K562 (cell line): ENCODE measurements around the gene TMEM139. TPM values are rescaled to one million over a fixed set of nuclear protein-coding genes. Genes with fewer than 3 reads are reported as not detected.

Experiments
- ARID2 ChIP-seq: fragments of 450-650 bp; IDR thresholded peaks from 2 replicates; pipeline ENCODE4 v1.6.1; 2017; ENCODE audit warnings: antibody characterized with exemption, mild to moderate bottlenecking
- ATF1 ChIP-seq, 2 experiments: fragments of 450-650 bp in 1 of 2; IDR thresholded peaks; 2 replicates each; pipeline ENCODE4 v1.6.1; 2016; ENCODE audit warnings: missing compliant biosample characterization in 1 of 2, missing genetic modification characterization in 1 of 2
- CBFB ChIP-seq: sonication (generic); formaldehyde crosslinking; IDR thresholded peaks from 2 replicates; pipeline ENCODE4 v1.4.0; 2020; ENCODE audit warnings: mild to moderate bottlenecking, missing genetic modification reagents
- HEY1 ChIP-seq: fragments of 250-450 bp; sonication (Bioruptor Pico); IDR thresholded peaks from 2 replicates; pipeline ENCODE4 v1.5.0; 2020; ENCODE audit warnings: mild to moderate bottlenecking, moderate library complexity, borderline replicate concordance
- HNRNPL ChIP-seq: fragments of 200-400 bp; formaldehyde crosslinking; IDR thresholded peaks from 2 replicates; pipeline ENCODE4 v1.6.1; 2017; ENCODE audit warnings: low read depth, mild to moderate bottlenecking, low read length
- KDM5B ChIP-seq: fragments of 200-600 bp; sonication (generic); IDR thresholded peaks from 2 replicates; pipeline ENCODE4 v1.6.1; 2012; ENCODE audit warnings: low read depth, mild to moderate bottlenecking, moderate library complexity, low read length, control low read depth, inconsistent platforms; ENCODE audit not compliant: insufficient replicate concordance
- NELFE ChIP-seq: IDR thresholded peaks from 2 replicates; pipeline ENCODE4 v1.6.1; 2011; ENCODE audit warnings: mild to moderate bottlenecking; ENCODE audit not compliant: insufficient read depth, insufficient read length
- NFYB ChIP-seq: IDR thresholded peaks from 2 replicates; pipeline ENCODE4 v1.6.1; 2011; ENCODE audit warnings: mild to moderate bottlenecking, moderate library complexity; ENCODE audit not compliant: insufficient read length; ENCODE audit errors: extremely low read depth
- PHF21A ChIP-seq: fragments of 450-650 bp; IDR thresholded peaks from 2 replicates; pipeline ENCODE4 v1.6.1; 2017; ENCODE audit warnings: low read depth, borderline replicate concordance
- PHF8 ChIP-seq: fragments of 200-600 bp; sonication (generic); IDR thresholded peaks from 2 replicates; pipeline ENCODE4 v1.6.1; 2012; ENCODE audit warnings: mixed run types, mild to moderate bottlenecking, inconsistent platforms, low read length, moderate library complexity, borderline replicate concordance
- PHTF2 ChIP-seq: fragments of 250-450 bp; sonication (Bioruptor Pico); IDR thresholded peaks from 2 replicates; pipeline ENCODE4 v1.5.0; 2021; ENCODE audit warnings: mild to moderate bottlenecking
- SETDB1 ChIP-seq: IDR thresholded peaks from one replicate; pipeline ENCODE4 v1.6.1; 2012; ENCODE audit warnings: low read length, control low read depth, inconsistent platforms
- SMAD4 ChIP-seq: fragments of 250-450 bp; sonication (Bioruptor Pico); conservative IDR thresholded peaks from 2 replicates; pipeline ENCODE4 v1.8.0; 2021; ENCODE audit warnings: inconsistent platforms, mild to moderate bottlenecking, moderate library complexity
- SMARCA5 ChIP-seq: fragments of 450-650 bp; IDR thresholded peaks from 2 replicates; pipeline ENCODE4 v1.6.1; 2016
- SMC3 ChIP-seq: conservative IDR thresholded peaks from 2 replicates; pipeline ENCODE4 v1.6.1; 2011; ENCODE audit warnings: low read depth, low read length, improper control_type of control experiment; ENCODE audit not compliant: insufficient read depth
- TCF3 ChIP-seq: sonication (generic); formaldehyde crosslinking; IDR thresholded peaks from 2 replicates; pipeline ENCODE4 v1.4.0; 2020; ENCODE audit warnings: mild to moderate bottlenecking, missing genetic modification reagents
- THRAP3 ChIP-seq: fragments of 450-650 bp; IDR thresholded peaks from 2 replicates; pipeline ENCODE4 v1.6.1; 2016; ENCODE audit warnings: mild to moderate bottlenecking, inconsistent platforms, borderline replicate concordance
- WHSC1 ChIP-seq: IDR thresholded peaks from one replicate; pipeline ENCODE4 v1.6.1; 2012; ENCODE audit warnings: low read length, control low read depth, inconsistent platforms
- ZNF431 ChIP-seq: sonication (generic); formaldehyde crosslinking; IDR thresholded peaks from 2 replicates; pipeline ENCODE4 v1.8.0; 2022; ENCODE audit warnings: mild to moderate bottlenecking, missing genetic modification reagents
- ZNF589 ChIP-seq: fragments of 200-800 bp; sonication (Bioruptor generic); IDR thresholded peaks from 2 replicates; pipeline ENCODE4 v1.6.1; 2016; ENCODE audit warnings: low read depth, missing genetic modification characterization, missing compliant biosample characterization
- ZNF699 ChIP-seq: fragments of 250-450 bp; sonication (Bioruptor Pico); IDR thresholded peaks from 2 replicates; pipeline ENCODE4 v1.8.0; 2021; ENCODE audit warnings: mild to moderate bottlenecking, moderate library complexity; ENCODE audit not compliant: insufficient replicate concordance
- polyA plus RNA-seq, 8 experiments: library from polyadenylated mRNA; depleted of rRNA in 4 of 8; stranded (reverse) in 5 of 8; unstranded in 3 of 8; fragments of >200 nt; fragmentation: Nextera tagmentation in 2 of 8; fragmentation: Illumina TruSeq in 1 of 8; extraction: Ambion mirVana in 2 of 8; extraction: Trizol in 1 of 8; gene quantifications; 2 replicates each; pipeline versions ENCODE4 v1.2.1 to v1.2.3, GENCODE V29; 2011 to 2014; ENCODE audit warnings: inconsistent platforms in 1 of 8, missing spikeins in 1 of 8
- total RNA-seq, 7 experiments: library from RNA; depleted of rRNA in 6 of 7; stranded (reverse); fragments of >200 nt in 6 of 7; fragmentation: Illumina TruSeq in 2 of 7; extraction: Trizol in 2 of 7; gene quantifications; 2 replicates each; pipeline versions ENCODE4 v1.2.1 to v1.2.3, GENCODE V29; 2011 to 2021; ENCODE audit warnings: low replicate concordance in 1 of 7
- TF ChIP-seq, protein P1 (sequence below): sonication (generic); formaldehyde crosslinking; IDR thresholded peaks from 2 replicates; pipeline ENCODE4 v1.8.0; 2022; ENCODE audit warnings: mild to moderate bottlenecking, missing genetic modification reagents
- TF ChIP-seq, protein P2 (sequence below): fragments of 250-450 bp; sonication (Bioruptor Pico); IDR thresholded peaks from 2 replicates; pipeline ENCODE4 v1.9.0; 2021; ENCODE audit warnings: mild to moderate bottlenecking, inconsistent platforms
- TF ChIP-seq, protein P3 (sequence below): fragments of 250-450 bp; sonication (Bioruptor Pico); IDR thresholded peaks from 2 replicates; pipeline ENCODE4 v1.4.0; 2020; ENCODE audit warnings: borderline replicate concordance

Gene TMEM139
- total and polyA plus RNA-seq, 9 of the 15 experiments (the other 6 are each of a cell fraction or from before 2014, with no cell fraction given), result 0.27 to 1.8 (median 0.79) TPM

DNA sequence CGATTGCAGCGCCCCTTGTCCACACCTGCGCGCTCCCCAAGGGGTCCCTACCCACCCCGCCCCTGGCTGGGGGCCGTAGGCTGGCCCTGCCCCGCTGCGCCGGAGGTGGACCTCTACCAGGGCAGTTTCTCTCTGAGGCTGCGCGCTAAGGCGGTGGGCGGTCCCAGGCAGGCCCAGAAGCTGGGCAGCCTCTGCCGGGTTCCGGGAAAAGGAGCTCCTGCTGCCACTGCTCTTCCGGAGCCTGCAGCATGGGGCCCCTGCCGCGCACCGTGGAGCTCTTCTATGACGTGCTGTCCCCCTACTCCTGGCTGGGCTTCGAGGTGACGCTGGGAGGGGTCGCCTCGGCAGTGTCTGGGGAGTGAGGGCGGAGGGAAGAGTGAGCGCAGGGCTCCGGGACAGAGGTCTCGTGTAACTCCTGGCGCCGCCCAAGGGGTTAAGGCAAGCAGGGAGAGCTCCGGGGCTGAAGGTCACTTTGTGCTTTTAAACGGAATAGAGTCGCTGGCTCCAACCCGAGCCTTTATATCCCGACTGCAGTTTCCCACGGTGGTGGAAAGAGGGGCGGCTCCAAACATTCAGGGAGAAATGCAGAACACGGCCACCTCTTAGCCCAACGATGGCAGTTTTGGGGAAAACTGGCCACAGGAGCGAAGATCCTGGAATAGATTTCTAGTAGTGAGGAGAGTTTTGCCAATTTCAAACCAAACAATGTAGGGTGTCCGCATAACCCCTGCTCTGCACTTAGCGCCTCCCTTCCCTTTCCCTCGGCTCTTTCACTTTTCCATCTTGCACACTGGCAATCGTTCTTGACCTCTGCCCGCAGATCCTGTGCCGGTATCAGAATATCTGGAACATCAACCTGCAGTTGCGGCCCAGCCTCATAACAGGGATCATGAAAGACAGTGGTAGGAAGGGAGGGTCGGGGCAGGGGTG lies 21.2 kb upstream of the TMEM139 start, which contains the start of gene GSTK1 (continued):
- TF ChIP-seq ATF1 (CRISPR knock-in tag; IDR thresholded peaks at IDR 0.05) (no peak), ATF1 (tag; IDR thresholded peaks at IDR 0.05) (peak; percentile 64), SMAD4 (CRISPR knock-in tag) (peak; percentile 73), WHSC1 (no peak), CBFB (CRISPR knock-in tag) (no peak), SMARCA5 (no peak), TCF3 (no peak), SETDB1 (no peak), ARID2 (no peak), HEY1 (CRISPR knock-in tag) (no peak), PHTF2 (no peak), KDM5B (peak; percentile 100), NELFE (no peak), SMC3 (no peak), PHF8 (peak; percentile 100), PHF21A (no peak), HNRNPL (peak; percentile 73; the same call in 1 of the 2 replicates), NFYB (no peak), THRAP3 (no peak), ZNF589 (CRISPR knock-in tag) (no peak), ZNF431 (CRISPR knock-in tag) (peak; percentile 72), ZNF699 (CRISPR knock-in tag) (no peak)
- TF ChIP-seq, protein P1, sequence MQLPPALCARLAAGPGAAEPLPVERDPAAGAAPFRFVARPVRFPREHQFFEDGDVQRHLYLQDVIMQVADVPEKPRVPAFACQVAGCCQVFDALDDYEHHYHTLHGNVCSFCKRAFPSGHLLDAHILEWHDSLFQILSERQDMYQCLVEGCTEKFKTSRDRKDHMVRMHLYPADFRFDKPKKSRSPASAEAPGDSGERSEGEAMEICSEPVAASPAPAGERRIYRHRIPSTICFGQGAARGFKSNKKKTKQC (CRISPR knock-in tag), result peak; percentile 91
- TF ChIP-seq, protein P2, sequence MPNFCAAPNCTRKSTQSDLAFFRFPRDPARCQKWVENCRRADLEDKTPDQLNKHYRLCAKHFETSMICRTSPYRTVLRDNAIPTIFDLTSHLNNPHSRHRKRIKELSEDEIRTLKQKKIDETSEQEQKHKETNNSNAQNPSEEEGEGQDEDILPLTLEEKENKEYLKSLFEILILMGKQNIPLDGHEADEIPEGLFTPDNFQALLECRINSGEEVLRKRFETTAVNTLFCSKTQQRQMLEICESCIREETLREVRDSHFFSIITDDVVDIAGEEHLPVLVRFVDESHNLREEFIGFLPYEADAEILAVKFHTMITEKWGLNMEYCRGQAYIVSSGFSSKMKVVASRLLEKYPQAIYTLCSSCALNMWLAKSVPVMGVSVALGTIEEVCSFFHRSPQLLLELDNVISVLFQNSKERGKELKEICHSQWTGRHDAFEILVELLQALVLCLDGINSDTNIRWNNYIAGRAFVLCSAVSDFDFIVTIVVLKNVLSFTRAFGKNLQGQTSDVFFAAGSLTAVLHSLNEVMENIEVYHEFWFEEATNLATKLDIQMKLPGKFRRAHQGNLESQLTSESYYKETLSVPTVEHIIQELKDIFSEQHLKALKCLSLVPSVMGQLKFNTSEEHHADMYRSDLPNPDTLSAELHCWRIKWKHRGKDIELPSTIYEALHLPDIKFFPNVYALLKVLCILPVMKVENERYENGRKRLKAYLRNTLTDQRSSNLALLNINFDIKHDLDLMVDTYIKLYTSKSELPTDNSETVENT (CRISPR knock-in tag), result peak; percentile 87
- TF ChIP-seq, protein P3, sequence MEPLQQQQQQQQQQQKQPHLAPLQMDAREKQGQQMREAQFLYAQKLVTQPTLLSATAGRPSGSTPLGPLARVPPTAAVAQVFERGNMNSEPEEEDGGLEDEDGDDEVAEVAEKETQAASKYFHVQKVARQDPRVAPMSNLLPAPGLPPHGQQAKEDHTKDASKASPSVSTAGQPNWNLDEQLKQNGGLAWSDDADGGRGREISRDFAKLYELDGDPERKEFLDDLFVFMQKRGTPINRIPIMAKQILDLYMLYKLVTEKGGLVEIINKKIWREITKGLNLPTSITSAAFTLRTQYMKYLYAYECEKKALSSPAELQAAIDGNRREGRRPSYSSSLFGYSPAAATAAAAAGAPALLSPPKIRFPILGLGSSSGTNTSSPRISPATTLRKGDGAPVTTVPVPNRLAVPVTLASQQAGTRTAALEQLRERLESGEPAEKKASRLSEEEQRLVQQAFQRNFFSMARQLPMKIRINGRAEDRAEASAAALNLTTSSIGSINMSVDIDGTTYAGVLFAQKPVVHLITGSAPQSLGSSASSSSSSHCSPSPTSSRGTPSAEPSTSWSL, result no peak
